HCT116 (cell line): ENCODE results near the gene CLCN1.

Source experiments
- CEBPB ChIP-seq: IDR thresholded peaks from 2 replicates; pipeline ENCODE4 v1.6.1; 2012; ENCODE audit warnings: low read depth
- CTCF ChIP-seq, 3 experiments: fragments of 200-600 bp in 1 of 3; sonication (generic) in 1 of 3; IDR thresholded peaks in 2 of 3; conservative IDR thresholded peaks in 1 of 3; 2 replicates each; pipeline ENCODE4 v1.5.1; 2012 to 2017; ENCODE audit warnings: low read depth in 2 of 3, low read length in 2 of 3, antibody characterized with exemption in 1 of 3, borderline replicate concordance in 1 of 3, control low read depth in 1 of 3, mild to moderate bottlenecking in 1 of 3, mixed read lengths in 1 of 3, mixed run types in 1 of 3, moderate library complexity in 1 of 3; ENCODE audit not compliant: insufficient read depth in 1 of 3
- EGR1 ChIP-seq: IDR thresholded peaks from 2 replicates; pipeline ENCODE4 v1.6.1; 2012; ENCODE audit warnings: low read depth
- ELF1 ChIP-seq: IDR thresholded peaks from 2 replicates; pipeline ENCODE4 v1.6.1; 2012; ENCODE audit warnings: low read depth, borderline replicate concordance
- EZH2 ChIP-seq: fragments of 200-600 bp; sonication (generic); IDR thresholded peaks from 2 replicates; pipeline ENCODE4 v1.6.1; 2017; ENCODE audit warnings: antibody characterized with exemption, mixed run types
- EZH2phosphoT487 ChIP-seq: fragments of 200-600 bp; IDR thresholded peaks from 2 replicates; pipeline ENCODE4 v1.6.1; 2018; ENCODE audit warnings: antibody characterized with exemption, borderline replicate concordance
- MAX ChIP-seq: IDR thresholded peaks from 2 replicates; pipeline ENCODE4 v1.6.1; 2012
- POLR2A ChIP-seq: IDR thresholded peaks from 2 replicates; pipeline ENCODE4 v1.7.0; 2011; ENCODE audit warnings: borderline replicate concordance; ENCODE audit not compliant: insufficient read depth, insufficient read length; ENCODE audit errors: extremely low read depth
- POLR2AphosphoS5 ChIP-seq: IDR thresholded peaks from 2 replicates; pipeline ENCODE4 v1.6.1; 2011; ENCODE audit warnings: mild to moderate bottlenecking, low read depth, low read length, moderate library complexity
- REST ChIP-seq: IDR thresholded peaks from 2 replicates; pipeline ENCODE4 v1.6.1; 2012; ENCODE audit warnings: low read depth

- TF ChIP-seq EZH2 = no peak
- no peak for TF ChIP-seq EZH2phosphoT487
- TF ChIP-seq MAX = no peak
- no peak for TF ChIP-seq CTCF (IDR thresholded peaks at IDR 0.05 in 2 of 3, conservative IDR thresholded peaks at IDR 0.05 in 1 of 3; ENCODE audit: borderline replicate concordance in 1 of 3, insufficient read depth in 1 of 3, low read depth in 2 of 3, low read length in 2 of 3)
- TF ChIP-seq EGR1 = no peak
- no peak for TF ChIP-seq REST
- no peak for TF ChIP-seq POLR2A
- TF ChIP-seq ELF1 = no peak
- no peak for TF ChIP-seq CEBPB
- TF ChIP-seq POLR2AphosphoS5 = no peak
These were observed 82.0 kb downstream of the CLCN1 start for GRCh38 chr7:143397710-143398530.
